OCI-LY7 (cell line): ENCODE data around the gene MED20. TPM values are rescaled to one million over a fixed set of nuclear protein-coding genes. Genes with fewer than 3 reads are reported as not detected.

Experiments
- BruUV-seq: library from RNA; stranded (reverse); fragments of 400-500 nt; replicated peaks from 2 replicates; lab custom pipeline; 2021; lab: Mats Ljungman, UMichigan
- CTCF ChIA-PET: fragments of 300-600 bp; sonication (Branson Sonifier 250); formaldehyde crosslinking; loops from one replicate; lab custom pipeline; 2022; ENCODE audit warnings: antibody characterized with exemption; ENCODE audit not compliant: unreplicated experiment; lab: Charles Lee
- POLR2A ChIA-PET: fragments of 300-600 bp; sonication (Branson Sonifier 250); formaldehyde crosslinking; loops from one replicate; lab custom pipeline; 2022; ENCODE audit warnings: antibody characterized with exemption; lab: Charles Lee
- DNase-seq: peaks from one replicate; pipeline ENCODE4 v3.0.0-alpha.2; 2015; ENCODE audit warnings: low spot score
- H2AFZ ChIP-seq: fragments of 200-600 bp; sonication (generic), shearing (Covaris generic); 2 replicates; pipeline ENCODE4 v1.6.1; 2014; ENCODE audit warnings: mild to moderate bottlenecking, antibody characterized with exemption, low read length, moderate library complexity
- H3K27ac ChIP-seq: fragments of 200-600 bp; sonication (generic); 2 replicates; pipeline ENCODE4 v1.5.1; 2014; ENCODE audit warnings: mixed run types, low read depth, mild to moderate bottlenecking, moderate library complexity, low read length, inconsistent platforms; ENCODE audit not compliant: poor library complexity, severe bottlenecking
- H3K36me3 ChIP-seq: fragments of 200-600 bp; sonication (generic); 2 replicates; pipeline ENCODE4 v1.6.1; 2014; ENCODE audit warnings: mild to moderate bottlenecking, antibody characterized with exemption, low read length, moderate library complexity, mixed read lengths; ENCODE audit not compliant: insufficient read depth
- H3K4me1 ChIP-seq: fragments of 200-600 bp; sonication (generic); 2 replicates; pipeline ENCODE4 v1.5.1; 2014; ENCODE audit warnings: mild to moderate bottlenecking, low read length; ENCODE audit not compliant: insufficient read depth, poor library complexity, severe bottlenecking
- H3K4me2 ChIP-seq: fragments of 200-600 bp; sonication (generic); 2 replicates; pipeline ENCODE4 v1.6.1; 2014; ENCODE audit warnings: mild to moderate bottlenecking, low read length
- H3K4me3 ChIP-seq: fragments of 200-600 bp; sonication (generic); 2 replicates; pipeline ENCODE4 v1.5.1; 2014; ENCODE audit warnings: mild to moderate bottlenecking, low read depth, low read length; ENCODE audit not compliant: poor library complexity, severe bottlenecking
- H3K79me2 ChIP-seq: fragments of 200-600 bp; sonication (generic); 2 replicates; pipeline ENCODE4 v1.6.1; 2016; ENCODE audit warnings: low read depth, mild to moderate bottlenecking, low read length, moderate library complexity, mixed read lengths; ENCODE audit not compliant: insufficient read depth
- H3K9me2 ChIP-seq: fragments of 200-600 bp; sonication (generic); 2 replicates; pipeline ENCODE4 v1.6.1; 2016; ENCODE audit warnings: mild to moderate bottlenecking, low read length, mixed read lengths; ENCODE audit not compliant: insufficient read depth
- H3K9me3 ChIP-seq: fragments of 200-600 bp; sonication (generic); 2 replicates; pipeline ENCODE4 v1.6.1; 2014; ENCODE audit warnings: mild to moderate bottlenecking, mixed run types, low read length, mixed read lengths
- H4K20me1 ChIP-seq: fragments of 200-600 bp; sonication (generic); 2 replicates; pipeline ENCODE4 v1.6.1; 2014; ENCODE audit warnings: mild to moderate bottlenecking, antibody characterized with exemption, low read length, moderate library complexity, mixed read lengths; ENCODE audit not compliant: insufficient read depth
- EZH2phosphoT487 ChIP-seq: fragments of 200-600 bp; sonication (generic); IDR thresholded peaks from 2 replicates; pipeline ENCODE4 v1.6.1; 2018; ENCODE audit warnings: low read depth, borderline replicate concordance, mild to moderate bottlenecking, mixed run types, antibody characterized with exemption, low read length, moderate library complexity, mixed read lengths
- intact Hi-C: fragments of 100-400 bp; cut with micrococcal nuclease; formaldehyde crosslinking; loops from one replicate; pipeline ENCODE4 v1.10.0; 2022; ENCODE audit not compliant: unreplicated experiment
- total RNA-seq, 2 experiments: library from RNA; depleted of rRNA in 1 of 2; stranded (reverse); fragments of >200 nt in 1 of 2; shearing (Covaris generic) in 1 of 2; gene quantifications; 2 replicates each; pipeline ENCODE4 v1.2.3, GENCODE V29; 2014 to 2022
- TF ChIP-seq, protein P1 (sequence below): fragments of 200-600 bp; sonication (generic); conservative IDR thresholded peaks from 2 replicates; pipeline ENCODE4 v1.5.1; 2014; ENCODE audit warnings: mild to moderate bottlenecking, antibody characterized with exemption, low read length, moderate library complexity, mixed read lengths

Gene MED20
- total RNA-seq, 2 experiments from 2014 or later = 30.7 to 35.2 TPM

DNA sequence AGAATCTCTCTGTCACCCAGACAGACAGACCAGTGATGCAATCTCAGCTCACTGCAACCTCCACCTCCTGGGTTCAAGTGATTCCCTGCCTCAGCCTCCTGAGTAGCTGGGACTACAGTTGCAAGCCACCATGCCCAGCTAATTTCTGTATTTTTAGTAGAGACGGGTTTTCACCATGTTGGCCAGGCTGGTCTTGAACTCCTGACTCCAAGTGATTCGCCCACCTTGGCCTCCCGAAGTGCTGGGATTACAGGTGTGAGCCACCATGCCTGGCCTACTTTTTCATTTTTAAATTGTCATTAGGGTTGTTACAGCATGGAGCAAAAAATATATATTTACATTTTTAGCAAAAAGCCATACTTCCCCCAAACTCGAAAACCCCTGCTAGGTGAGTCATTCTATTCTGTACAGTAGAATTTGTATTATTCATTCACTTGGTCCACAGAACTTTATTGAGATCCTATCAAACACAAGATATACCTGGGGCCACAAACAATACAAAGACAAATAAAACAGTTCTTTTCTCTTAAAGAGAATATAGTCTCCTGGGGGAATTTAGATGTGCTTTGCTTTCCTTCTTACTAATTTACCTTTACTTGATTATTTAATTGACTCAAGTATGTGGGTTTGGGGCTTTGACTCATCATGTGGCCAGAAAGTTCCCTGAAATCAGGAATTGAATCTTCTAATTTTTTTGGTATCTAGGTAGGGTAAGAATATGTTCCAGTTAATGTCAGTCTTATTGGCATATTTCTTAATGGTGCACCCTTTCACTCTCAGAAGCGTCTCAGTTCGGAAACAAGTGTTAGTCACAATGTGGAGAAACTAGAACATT lies 37.3 kb upstream of the MED20 start:
- CTCF ChIA-PET = no interaction called here
- BruUV-seq = no TSS peak

DNA sequence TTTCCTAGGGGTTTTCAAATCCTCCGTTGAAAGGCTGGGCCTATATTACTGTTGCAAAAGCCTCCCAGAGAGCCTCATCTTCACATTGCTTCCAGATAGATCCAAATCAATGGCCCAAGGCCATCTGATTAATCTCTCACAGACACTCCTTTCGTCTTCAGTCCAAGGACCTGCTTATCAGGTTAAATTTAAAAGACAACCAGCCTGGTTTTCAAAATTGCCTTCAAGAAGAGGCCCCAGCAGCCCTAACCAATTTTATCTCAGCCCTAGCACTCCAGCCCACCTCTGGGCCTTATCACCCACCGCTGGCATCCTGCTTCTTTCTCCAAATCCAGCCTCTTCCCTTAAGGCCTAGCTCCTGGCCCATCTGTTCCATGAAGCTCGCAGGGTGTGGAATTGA lies 36.2 kb upstream of the MED20 start:
- Histone ChIP-seq H4K20me1 (no peaks in the 10 kb centered on the region), H3K4me1 (peaks cover 6% of the 10 kb centered on the region), H2AFZ (no peak overlapping the region), H3K9me3 (0 out of 2 replicates have a peak, but pooled peaks cover 5% of the 10 kb centered on the region), H3K4me3 (no peak overlapping the region), H3K36me3 (no peaks in the 10 kb centered on the region), H3K79me2 (no peaks in the 10 kb centered on the region), H3K9me2 (no peaks in the 10 kb centered on the region), H3K4me2 (no peak overlapping the region), H3K27ac (no peak overlapping the region)
- POLR2A ChIA-PET = interaction anchor here (0.6 kb wide), 1 partner anchor 83 kb away, joined by 3 read pairs; no protein-coding TSS in a partner anchor
- no TSS peak for BruUV-seq
- intact Hi-C loops = no loop called here
- TF ChIP-seq, protein P1, sequence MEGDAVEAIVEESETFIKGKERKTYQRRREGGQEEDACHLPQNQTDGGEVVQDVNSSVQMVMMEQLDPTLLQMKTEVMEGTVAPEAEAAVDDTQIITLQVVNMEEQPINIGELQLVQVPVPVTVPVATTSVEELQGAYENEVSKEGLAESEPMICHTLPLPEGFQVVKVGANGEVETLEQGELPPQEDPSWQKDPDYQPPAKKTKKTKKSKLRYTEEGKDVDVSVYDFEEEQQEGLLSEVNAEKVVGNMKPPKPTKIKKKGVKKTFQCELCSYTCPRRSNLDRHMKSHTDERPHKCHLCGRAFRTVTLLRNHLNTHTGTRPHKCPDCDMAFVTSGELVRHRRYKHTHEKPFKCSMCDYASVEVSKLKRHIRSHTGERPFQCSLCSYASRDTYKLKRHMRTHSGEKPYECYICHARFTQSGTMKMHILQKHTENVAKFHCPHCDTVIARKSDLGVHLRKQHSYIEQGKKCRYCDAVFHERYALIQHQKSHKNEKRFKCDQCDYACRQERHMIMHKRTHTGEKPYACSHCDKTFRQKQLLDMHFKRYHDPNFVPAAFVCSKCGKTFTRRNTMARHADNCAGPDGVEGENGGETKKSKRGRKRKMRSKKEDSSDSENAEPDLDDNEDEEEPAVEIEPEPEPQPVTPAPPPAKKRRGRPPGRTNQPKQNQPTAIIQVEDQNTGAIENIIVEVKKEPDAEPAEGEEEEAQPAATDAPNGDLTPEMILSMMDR = no peak
- no peak for TF ChIP-seq EZH2phosphoT487
- DNase-seq = no peak
- CTCF ChIA-PET = no interaction called here

More for the DNA sequence above, 37.3 kb upstream of the MED20 start:
- Histone ChIP-seq H3K4me2 (no peak overlapping the region), H3K79me2 (no peaks in the 10 kb centered on the region), H2AFZ (no peak overlapping the region), H4K20me1 (no peaks in the 10 kb centered on the region), H3K9me3 (0 out of 2 replicates have a peak, but pooled peaks cover 5% of the 10 kb centered on the region), H3K4me1 (peaks cover 6% of the 10 kb centered on the region), H3K4me3 (no peak overlapping the region), H3K27ac (no peak overlapping the region), H3K9me2 (no peaks in the 10 kb centered on the region), H3K36me3 (no peaks in the 10 kb centered on the region)
- POLR2A ChIA-PET = interaction anchor here (0.6 kb wide), 1 partner anchor 82 kb away, joined by 3 read pairs; no protein-coding TSS in a partner anchor
- no peak for DNase-seq
- intact Hi-C loops = no loop called here
- no peak for TF ChIP-seq EZH2phosphoT487
- TF ChIP-seq, protein P1 = no peak

DNA sequence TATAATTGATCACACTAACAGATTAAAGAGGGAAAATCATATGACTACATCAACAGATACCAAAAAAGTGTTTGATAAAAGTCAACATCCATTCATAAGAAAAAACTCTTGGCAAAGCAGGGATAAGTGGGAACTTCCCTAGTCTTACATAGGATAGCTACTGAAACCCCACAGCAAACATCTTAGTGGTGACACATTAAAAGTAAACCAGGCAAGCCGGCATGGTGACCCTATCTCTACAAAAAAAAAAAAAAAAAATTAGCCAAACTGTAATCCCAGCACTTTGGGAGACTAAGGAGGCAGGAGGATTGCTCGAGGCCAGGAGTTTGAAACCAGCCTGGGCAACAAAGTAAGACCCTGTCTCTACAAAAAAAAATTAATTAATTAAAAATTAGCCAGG lies 34.5 kb upstream of the MED20 start:
- H3K9me3 ChIP-seq = 0 out of 2 replicates have a peak, but pooled peaks cover 5% of the 10 kb centered on the region
- H3K4me3 ChIP-seq = no peak overlapping the region
- ChIA-PET CTCF (no interaction called here), POLR2A (interaction anchor here (0.9 to 1.7 kb wide), 4 partner anchors 9 to 13 kb away, joined by 4 to 7 read pairs (median 5); no protein-coding TSS in a partner anchor)
- intact Hi-C loops = no loop called here
- BruUV-seq = no TSS peak
- H3K36me3 ChIP-seq = no peaks in the 10 kb centered on the region
- no peak for TF ChIP-seq EZH2phosphoT487
- TF ChIP-seq, protein P1 = no peak
- no peaks in the 10 kb centered on the region for H3K79me2 ChIP-seq
- H3K27ac ChIP-seq = no peak overlapping the region
- H2AFZ ChIP-seq = no peak overlapping the region
- no peaks in the 10 kb centered on the region for H3K9me2 ChIP-seq
- DNase-seq = no peak
- no peaks in the 10 kb centered on the region for H4K20me1 ChIP-seq
- H3K4me2 ChIP-seq = no peak overlapping the region
- H3K4me1 ChIP-seq = no peaks in the 10 kb centered on the region
